Measurements from ENCODE around the gene TPH1.

The TPH1 gene

GRCh38 chr11:18019650-18020049, 26.4 kb downstream of the TPH1 start:
- Histone ChIP-seq H3K27ac (ENCODE audit: low read length) (no peak overlapping the region), H3K9me3 (ENCODE audit: control insufficient read depth in 1 of 2, low read length in 2 of 2) (no peaks in the 10 kb centered on the region), H3K36me3 (ENCODE audit: control insufficient read depth in 1 of 2, insufficient read depth in 2 of 2, low read length in 2 of 2) (no peaks in the 10 kb centered on the region), H3K4me3 (ENCODE audit: low read depth in 1 of 2, low read length in 2 of 2) (no peak overlapping the region), H3K4me1 (ENCODE audit: control insufficient read depth in 1 of 2, insufficient read depth in 2 of 2, low read length in 2 of 2) (no peaks in the 10 kb centered on the region), H3K27me3 (ENCODE audit: low read depth, low read length) (no peaks in the 10 kb centered on the region)

- Histone ChIP-seq H3K27me3 (ENCODE audit: low read depth, low read length) (no peaks in the 10 kb centered on the region), H3K4me1 (ENCODE audit: control insufficient read depth in 1 of 2, insufficient read depth in 2 of 2, low read length in 2 of 2) (peaks cover 0 to 3% of the 10 kb centered on the region in 2 donors), H3K36me3 (ENCODE audit: control insufficient read depth in 1 of 2, insufficient read depth in 2 of 2, low read length in 2 of 2) (no peaks in the 10 kb centered on the region), H3K9me3 (ENCODE audit: control insufficient read depth in 1 of 2, low read length in 2 of 2) (no peaks in the 10 kb centered on the region), H3K27ac (ENCODE audit: low read length) (no peak overlapping the region), H3K4me3 (ENCODE audit: low read depth in 1 of 2, low read length in 2 of 2) (no peak overlapping the region)
Observed at GRCh38 chr11:18016789-18017188, 29.3 kb downstream of the TPH1 start.

- Histone ChIP-seq H3K4me3 (ENCODE audit: low read depth in 1 of 2, low read length in 2 of 2) (no peak overlapping the region), H3K36me3 (ENCODE audit: control insufficient read depth in 1 of 2, insufficient read depth in 2 of 2, low read length in 2 of 2) (no peaks in the 10 kb centered on the region), H3K27ac (ENCODE audit: low read length) (no peak overlapping the region), H3K4me1 (ENCODE audit: control insufficient read depth in 1 of 2, insufficient read depth in 2 of 2, low read length in 2 of 2) (peaks cover 0 to 3% of the 10 kb centered on the region in 2 donors), H3K27me3 (ENCODE audit: low read depth, low read length) (no peaks in the 10 kb centered on the region), H3K9me3 (ENCODE audit: control insufficient read depth in 1 of 2, low read length in 2 of 2) (no peaks in the 10 kb centered on the region)
Observed at GRCh38 chr11:18014876-18015275, 31.2 kb downstream of the TPH1 start.

GRCh38 chr11:18013790-18014507, 32.1 kb downstream of the TPH1 start:
- Histone ChIP-seq H3K4me1 (ENCODE audit: control insufficient read depth in 1 of 2, insufficient read depth in 2 of 2, low read length in 2 of 2) (peaks cover 0 to 3% of the 10 kb centered on the region in 2 donors), H3K36me3 (ENCODE audit: control insufficient read depth in 1 of 2, insufficient read depth in 2 of 2, low read length in 2 of 2) (no peaks in the 10 kb centered on the region), H3K27me3 (ENCODE audit: low read depth, low read length) (no peaks in the 10 kb centered on the region), H3K27ac (ENCODE audit: low read length) (no peak overlapping the region), H3K9me3 (ENCODE audit: control insufficient read depth in 1 of 2, low read length in 2 of 2) (no peaks in the 10 kb centered on the region), H3K4me3 (ENCODE audit: low read depth in 1 of 2, low read length in 2 of 2) (peak overlapping the region; percentile 93 to 95)

GRCh38 chr11:18012906-18013781, 32.9 kb downstream of the TPH1 start, which contains the start of gene SERGEF:
SERGEF (minus strand) TSS chr11:18013047; CDS start chr11:18013010, 37 bp downstream.
- Histone ChIP-seq H3K4me3 (ENCODE audit: low read depth in 1 of 2, low read length in 2 of 2) (peak within 1 kb of the TSS; percentile 93 to 95), H3K27ac (ENCODE audit: low read length) (peak within 1 kb of the TSS; percentile 51), H3K36me3 (ENCODE audit: control insufficient read depth in 1 of 2, insufficient read depth in 2 of 2, low read length in 2 of 2) (no peaks in the 10 kb centered on the region), H3K9me3 (ENCODE audit: control insufficient read depth in 1 of 2, low read length in 2 of 2) (no peaks in the 10 kb centered on the region), H3K27me3 (ENCODE audit: low read depth, low read length) (no peaks in the 10 kb centered on the region), H3K4me1 (ENCODE audit: control insufficient read depth in 1 of 2, insufficient read depth in 2 of 2, low read length in 2 of 2) (peaks cover 0 to 3% of the 10 kb centered on the region in 2 donors)

GRCh38 chr11:18012122-18012905, 33.8 kb downstream of the TPH1 start:
- Histone ChIP-seq H3K27me3 (ENCODE audit: low read depth, low read length) (no peaks in the 10 kb centered on the region), H3K4me3 (ENCODE audit: low read depth in 1 of 2, low read length in 2 of 2) (peak overlapping the region; percentile 93 to 95), H3K27ac (ENCODE audit: low read length) (peak overlapping the region; percentile 2), H3K4me1 (ENCODE audit: control insufficient read depth in 1 of 2, insufficient read depth in 2 of 2, low read length in 2 of 2) (peaks cover 0 to 3% of the 10 kb centered on the region in 2 donors), H3K9me3 (ENCODE audit: control insufficient read depth in 1 of 2, low read length in 2 of 2) (no peaks in the 10 kb centered on the region), H3K36me3 (ENCODE audit: control insufficient read depth in 1 of 2, insufficient read depth in 2 of 2, low read length in 2 of 2) (peaks cover 0 to 3% of the 10 kb centered on the region in 2 donors)

- Histone ChIP-seq H3K27ac (ENCODE audit: low read length) (peak overlapping the region; percentile 2), H3K4me3 (ENCODE audit: low read depth in 1 of 2, low read length in 2 of 2) (peak overlapping the region in 1 of 2 donors; percentile 93), H3K27me3 (ENCODE audit: low read depth, low read length) (no peaks in the 10 kb centered on the region), H3K9me3 (ENCODE audit: control insufficient read depth in 1 of 2, low read length in 2 of 2) (no peaks in the 10 kb centered on the region), H3K4me1 (ENCODE audit: control insufficient read depth in 1 of 2, insufficient read depth in 2 of 2, low read length in 2 of 2) (peaks cover 0 to 3% of the 10 kb centered on the region in 2 donors), H3K36me3 (ENCODE audit: control insufficient read depth in 1 of 2, insufficient read depth in 2 of 2, low read length in 2 of 2) (peaks cover 1 to 7% of the 10 kb centered on the region in 2 donors)
Observed at GRCh38 chr11:18011633-18012032, 34.4 kb downstream of the TPH1 start.

- no peak overlapping the region for H3K27ac ChIP-seq (ENCODE audit: low read length)
- H3K4me1 ChIP-seq (ENCODE audit: control insufficient read depth in 1 of 2, insufficient read depth in 2 of 2, low read length in 2 of 2): peaks cover 0 to 3% of the 10 kb centered on the region in 2 donors
- H3K4me3 ChIP-seq (ENCODE audit: low read depth in 1 of 2, low read length in 2 of 2): no peak overlapping the region
- H3K9me3 ChIP-seq (ENCODE audit: control insufficient read depth in 1 of 2, low read length in 2 of 2): no peaks in the 10 kb centered on the region
- peaks cover 6 to 12% of the 10 kb centered on the region in 2 donors for H3K36me3 ChIP-seq (ENCODE audit: control insufficient read depth in 1 of 2, insufficient read depth in 2 of 2, low read length in 2 of 2)
- H3K27me3 ChIP-seq (ENCODE audit: low read depth, low read length): no peaks in the 10 kb centered on the region
Observed at GRCh38 chr11:18010977-18011586, 35.0 kb downstream of the TPH1 start.

- no peak overlapping the region for H3K27ac ChIP-seq (ENCODE audit: low read length)
- H3K4me1 ChIP-seq (ENCODE audit: control insufficient read depth in 1 of 2, insufficient read depth in 2 of 2, low read length in 2 of 2): peaks cover 0 to 3% of the 10 kb centered on the region in 2 donors
- H3K27me3 ChIP-seq (ENCODE audit: low read depth, low read length): no peaks in the 10 kb centered on the region
- H3K4me3 ChIP-seq (ENCODE audit: low read depth in 1 of 2, low read length in 2 of 2): no peak overlapping the region
- no peaks in the 10 kb centered on the region for H3K9me3 ChIP-seq (ENCODE audit: control insufficient read depth in 1 of 2, low read length in 2 of 2)
- peaks cover 6 to 17% of the 10 kb centered on the region in 2 donors for H3K36me3 ChIP-seq (ENCODE audit: control insufficient read depth in 1 of 2, insufficient read depth in 2 of 2, low read length in 2 of 2)
Observed at GRCh38 chr11:18010121-18010670, 35.9 kb downstream of the TPH1 start.

- no peak overlapping the region for H3K27ac ChIP-seq (ENCODE audit: low read length)
- no peak overlapping the region for H3K4me3 ChIP-seq (ENCODE audit: low read depth in 1 of 2, low read length in 2 of 2)
- H3K4me1 ChIP-seq (ENCODE audit: control insufficient read depth in 1 of 2, insufficient read depth in 2 of 2, low read length in 2 of 2): no peaks in the 10 kb centered on the region
- H3K9me3 ChIP-seq (ENCODE audit: control insufficient read depth in 1 of 2, low read length in 2 of 2): no peaks in the 10 kb centered on the region
- H3K27me3 ChIP-seq (ENCODE audit: low read depth, low read length): no peaks in the 10 kb centered on the region
- peaks cover 23 to 32% of the 10 kb centered on the region in 2 donors for H3K36me3 ChIP-seq (ENCODE audit: control insufficient read depth in 1 of 2, insufficient read depth in 2 of 2, low read length in 2 of 2)
Observed at GRCh38 chr11:18005376-18006129, 40.5 kb downstream of the TPH1 start.
